CD4-positive, alpha-beta T cell treated with Interleukin-10 for 1 hour (primary cell): ENCODE measurements around the gene MRC1.

Source experiments
- DNase-seq: peaks from one replicate; pipeline ENCODE4 v3.0.0-alpha.2; 2020

MRC1 gene

GRCh38 chr10:17848646-17849045 lies 39.5 kb downstream of the MRC1 start:
- no peak for DNase-seq

DNA sequence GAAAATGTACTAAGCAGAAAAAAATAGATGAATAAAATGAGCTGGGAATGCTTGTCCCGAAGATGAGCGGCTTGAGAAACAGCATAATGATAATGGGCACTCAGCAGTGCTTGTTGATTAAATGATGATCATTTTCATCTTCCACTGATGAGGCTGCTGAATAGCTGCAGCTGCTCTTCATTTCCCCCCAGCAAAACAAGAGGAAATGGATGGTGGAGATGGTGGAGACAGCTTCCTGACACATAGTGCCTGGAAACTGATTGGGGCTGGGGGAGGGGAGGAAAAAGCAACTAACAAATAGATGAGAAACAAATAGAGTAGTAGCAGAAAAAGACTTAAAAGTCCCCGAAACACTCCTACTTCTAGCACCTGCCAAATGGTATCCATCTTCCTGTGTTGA lies 41.4 kb downstream of the MRC1 start:
- no peak for DNase-seq

- DNase-seq, result no peak
Observed at GRCh38 chr10:17851611-17852010, 42.5 kb downstream of the MRC1 start.

DNA sequence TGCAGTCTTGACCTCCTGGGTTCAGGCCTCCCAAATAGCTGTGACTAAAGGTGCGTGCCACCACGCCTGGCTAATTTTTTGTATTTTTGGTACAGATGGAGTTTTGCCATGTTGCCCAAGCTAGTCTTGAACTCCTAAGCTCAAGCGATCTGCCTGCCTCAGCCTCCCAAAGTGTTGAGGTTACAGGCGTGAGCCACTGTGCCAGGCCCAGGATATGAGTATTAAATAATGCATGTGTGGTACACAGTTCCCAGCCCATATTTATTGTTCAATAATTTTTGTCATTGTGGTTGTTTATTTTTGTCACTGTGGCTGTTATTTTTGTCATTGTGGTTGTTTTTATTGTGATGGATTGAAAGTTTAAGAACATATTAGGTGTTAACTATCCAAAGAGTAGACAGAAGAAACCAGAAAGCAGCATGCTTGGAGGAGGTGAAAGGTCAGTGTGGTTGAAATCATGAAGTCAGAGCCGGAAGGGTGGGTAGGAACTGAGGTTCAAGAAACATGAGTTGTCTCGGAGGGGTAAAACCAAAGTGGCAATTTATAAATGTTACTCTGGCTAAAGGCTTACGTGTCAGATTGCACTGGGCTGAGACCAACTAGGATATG lies 45.0 kb downstream of the MRC1 start:
- DNase-seq, result peak; percentile 12

DNA sequence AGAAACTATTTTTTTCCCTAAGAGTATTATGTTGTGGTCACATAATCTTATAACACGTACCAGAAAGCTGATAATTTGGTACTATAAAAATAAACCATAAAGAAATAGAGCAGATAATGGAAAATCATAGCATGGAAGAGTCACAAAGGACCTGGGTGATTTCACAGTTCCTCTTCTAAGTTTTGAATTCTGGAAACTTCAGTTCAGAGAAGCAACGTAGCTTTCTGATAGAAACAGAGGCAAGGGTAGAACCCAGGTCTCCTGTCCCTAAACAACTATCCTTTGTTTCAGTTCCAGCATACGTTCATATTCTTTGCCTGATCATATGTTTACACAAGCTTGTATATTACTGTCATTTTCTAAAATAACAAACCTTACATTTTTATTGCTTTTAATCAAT lies 47.9 kb downstream of the MRC1 start:
- DNase-seq, result no peak

GRCh38 chr10:17859492-17860156 lies 50.5 kb downstream of the MRC1 start:
- peak; percentile 52 for DNase-seq

DNA sequence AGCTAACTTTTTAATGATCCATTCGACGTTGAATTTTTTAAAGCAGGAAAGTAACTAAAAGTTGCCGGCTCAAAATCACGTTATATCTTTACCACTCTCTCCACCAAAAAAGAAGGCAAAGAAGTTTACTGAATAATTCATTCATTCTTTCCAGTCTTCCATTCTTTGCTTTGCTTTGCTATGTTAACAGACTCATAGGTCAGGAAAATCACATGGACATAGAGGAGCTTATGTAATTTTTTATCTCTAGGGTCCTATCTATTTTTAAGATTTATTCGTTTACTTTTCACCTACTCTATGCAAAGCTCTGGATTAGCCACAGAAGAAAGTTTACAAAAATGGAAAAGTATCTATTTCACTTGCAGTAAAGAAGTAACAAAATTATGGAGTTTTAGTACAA lies 52.6 kb downstream of the MRC1 start:
- no peak for DNase-seq

GRCh38 chr10:17865351-17865750 lies 56.2 kb downstream of the MRC1 start:
- DNase-seq, result no peak

- no peak for DNase-seq
Observed at GRCh38 chr10:17866346-17866745, 57.2 kb downstream of the MRC1 start.

GRCh38 chr10:17867056-17867455 lies 57.9 kb downstream of the MRC1 start:
- DNase-seq, result no peak

DNA sequence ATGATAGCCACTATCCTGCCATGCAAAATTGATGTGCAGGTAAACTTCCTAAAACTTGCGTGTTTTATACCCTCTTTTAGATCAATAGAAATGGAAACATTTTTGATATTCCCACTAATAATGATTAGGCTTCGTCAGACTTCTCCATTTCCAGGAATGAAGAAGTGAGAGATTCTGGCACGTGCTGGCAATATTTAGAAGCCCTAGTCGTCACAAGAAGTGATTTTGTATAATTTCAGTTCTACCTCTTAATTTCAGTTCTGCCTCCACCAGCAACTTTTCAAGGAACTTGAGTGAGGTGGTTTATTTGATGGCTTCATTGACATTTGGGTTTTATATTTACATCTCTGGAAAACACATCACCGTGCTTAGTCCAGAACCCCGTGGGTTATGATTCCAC lies 61.9 kb downstream of the MRC1 start:
- no peak for DNase-seq

GRCh38 chr10:17872191-17873091 lies 63.3 kb downstream of the MRC1 start:
- DNase-seq, result peak; percentile 29

- no peak for DNase-seq
Observed at GRCh38 chr10:17873946-17874345, 64.8 kb downstream of the MRC1 start.

DNA sequence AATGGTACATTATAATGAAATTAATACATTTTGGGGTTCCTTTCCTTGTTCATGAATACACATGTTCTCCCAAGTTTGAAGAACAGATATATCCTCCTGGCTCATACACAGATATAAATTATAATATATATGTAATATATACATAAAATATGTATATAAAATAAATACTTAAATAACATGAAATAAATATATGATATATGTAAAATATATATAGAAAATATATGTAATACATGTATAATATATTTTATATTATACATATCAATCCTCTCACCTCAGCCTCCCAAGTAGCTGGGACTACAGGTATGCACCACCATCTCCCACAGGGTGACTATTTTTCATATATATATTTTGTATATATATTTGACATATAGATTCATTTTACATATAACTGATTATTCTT lies 68.0 kb downstream of the MRC1 start:
- no peak for DNase-seq

DNA sequence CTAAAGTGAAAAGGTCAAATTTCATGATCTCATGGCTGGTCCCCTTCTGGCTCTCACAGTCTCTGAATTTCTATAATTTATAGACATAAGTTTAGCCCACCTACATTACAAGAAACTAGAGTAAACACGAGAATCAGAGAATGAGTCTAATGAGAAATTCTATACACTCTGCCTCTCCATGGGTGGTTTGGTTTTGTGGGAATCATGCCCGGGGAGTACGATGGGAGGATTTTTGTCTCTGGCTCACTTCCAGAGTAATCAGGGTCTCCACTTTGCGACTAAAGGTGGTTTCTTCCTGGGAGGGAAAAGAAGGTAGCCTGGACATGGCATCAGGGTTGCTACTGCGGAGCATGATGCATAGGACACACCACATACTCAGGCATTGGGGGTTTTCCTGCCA lies 69.7 kb downstream of the MRC1 start:
- no peak for DNase-seq

DNA sequence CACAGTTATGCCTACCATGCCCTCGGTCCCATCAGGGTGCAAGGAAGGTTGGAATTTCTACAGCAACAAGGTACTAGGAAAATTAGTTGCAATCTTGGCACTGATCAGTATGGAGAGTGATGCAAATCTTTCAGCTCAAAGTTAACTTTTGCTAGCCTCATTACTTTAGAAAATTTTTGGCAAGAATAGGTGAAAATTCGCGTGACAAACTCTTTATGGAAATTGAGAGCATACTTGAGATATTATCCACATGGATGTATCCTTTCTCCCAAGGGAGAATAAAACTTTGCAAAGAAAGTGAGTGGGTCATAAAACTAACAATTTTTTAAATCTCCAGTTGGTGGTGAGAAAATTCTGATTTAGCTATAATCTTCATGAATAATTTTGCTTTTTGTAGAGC lies 71.5 kb downstream of the MRC1 start:
- no peak for DNase-seq

- no peak for DNase-seq
Observed at GRCh38 chr10:17882557-17882956, 73.4 kb downstream of the MRC1 start.

DNA sequence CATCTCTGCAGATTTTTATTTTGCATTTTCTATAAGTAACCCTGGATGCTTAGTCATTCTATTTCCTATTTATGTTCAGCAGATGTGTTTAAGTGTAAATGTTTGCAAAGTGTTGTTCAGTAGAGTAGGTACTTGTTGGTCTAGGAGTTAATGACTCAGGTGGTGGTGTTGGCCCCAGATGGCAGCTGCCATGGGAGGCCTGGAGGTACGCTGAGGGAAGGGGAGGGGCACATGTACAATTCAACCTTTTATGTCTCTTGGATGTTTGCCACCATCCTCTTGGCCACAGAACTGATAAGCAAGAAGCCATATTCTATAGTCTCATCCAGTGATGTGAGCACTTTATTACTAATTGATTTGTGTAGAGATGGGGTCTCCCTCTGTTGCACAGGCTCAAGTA lies 74.5 kb downstream of the MRC1 start:
- no peak for DNase-seq

DNA sequence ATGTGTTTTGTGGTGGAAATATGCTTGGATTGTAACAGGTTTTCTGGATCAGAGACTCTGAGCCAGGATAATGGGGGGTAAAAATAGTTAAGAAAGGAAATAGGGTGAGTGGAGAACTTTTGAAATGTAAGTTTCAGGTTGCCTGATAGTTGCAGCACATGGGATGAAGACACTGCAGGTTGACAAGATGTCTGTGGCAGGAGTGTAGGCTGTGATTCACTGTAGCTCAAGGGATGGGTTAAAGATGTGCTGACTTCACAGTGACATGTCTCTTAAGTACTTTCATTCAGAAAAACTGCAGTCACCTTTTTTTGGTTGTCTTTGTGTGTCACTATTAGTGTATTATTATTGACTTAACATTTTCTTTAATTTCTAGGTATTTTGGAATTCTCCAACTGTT lies 79.0 kb downstream of the MRC1 start:
- DNase-seq, result no peak

GRCh38 chr10:17891435-17891834 lies 82.3 kb downstream of the MRC1 start:
- DNase-seq, result no peak

GRCh38 chr10:17904564-17904963 lies 95.4 kb downstream of the MRC1 start:
- DNase-seq, result no peak

DNA sequence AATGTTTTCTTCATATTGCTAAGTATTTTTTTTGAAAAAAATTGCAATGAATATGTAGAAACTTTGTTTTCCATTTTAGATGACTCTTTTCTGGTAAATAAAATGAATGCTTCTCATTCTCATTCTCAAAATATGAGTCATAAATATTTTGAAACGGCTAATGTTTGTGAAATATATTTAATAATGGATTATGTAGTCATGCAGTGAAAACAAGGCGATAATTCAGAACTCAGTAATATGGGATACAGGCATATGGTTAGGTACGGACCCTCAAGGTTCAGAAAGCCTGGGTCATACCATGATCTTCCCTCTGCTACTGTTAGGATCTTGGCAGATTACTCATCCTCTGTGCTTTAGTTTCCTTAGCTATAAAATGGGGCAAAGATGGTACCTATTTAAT lies 96.3 kb downstream of the MRC1 start:
- DNase-seq, result no peak

GRCh38 chr10:17906002-17906401 lies 96.9 kb downstream of the MRC1 start:
- no peak for DNase-seq

- no peak for DNase-seq
Observed at GRCh38 chr10:17907641-17908040, 98.5 kb downstream of the MRC1 start.
